GM12878 (cell line): Measurements from ENCODE around the gene GYS2. TPM values are rescaled to one million over a fixed set of nuclear protein-coding genes. Genes with fewer than 3 reads are reported as not detected.
A peak's percentile ranks its signal among the peaks of the same experiment; 100 is the strongest.

Experiments used
- ATAC-seq: fragments of 200-7000 bp; cut with Tn5 transposase; 3 replicates; pipeline ENCODE4 v1.9.1; 2020; ENCODE audit warnings: mild to moderate bottlenecking, moderate library complexity
- BruUV-seq: library from RNA; stranded (reverse); fragments of 400-500 nt; replicated peaks from 2 replicates; lab custom pipeline; 2021; lab: Mats Ljungman, UMichigan
- CTCF ChIA-PET: fragments of 300-600 bp; sonication (Branson Sonifier 250); formaldehyde crosslinking; extraction: SDS; loops from one replicate; lab custom pipeline; 2021; ENCODE audit warnings: inconsistent platforms; lab: Yijun Ruan, JAX
- POLR2A ChIA-PET: fragments of 350-600 bp; formaldehyde crosslinking; extraction: SDS; loops from one replicate; lab custom pipeline; 2021; ENCODE audit warnings: inconsistent platforms; lab: Charles Lee
- RAD21 ChIA-PET: fragments of 300-600 bp; sonication (Branson Sonifier 250); formaldehyde crosslinking; loops from one replicate; lab custom pipeline; 2023; ENCODE audit warnings: antibody characterized with exemption; ENCODE audit not compliant: unreplicated experiment; lab: Charles Lee
- SMC1A ChIA-PET: fragments of 300-600 bp; sonication (Branson Sonifier 250); formaldehyde crosslinking; loops from one replicate; lab custom pipeline; 2023; ENCODE audit not compliant: unreplicated experiment, uncharacterized antibody; lab: Charles Lee
- DNase-seq: peaks from one replicate; pipeline ENCODE4 v3.0.0-alpha.2; 2011; ENCODE audit warnings: low read depth, low spot score
- FAIRE-seq: peaks from 3 replicates; lab custom pipeline; 2011; peaks lifted over from hg19 to GRCh38; lab: Jason Lieb, UNC
- H2AFZ ChIP-seq: 2 replicates; pipeline ENCODE4 v1.6.0; 2011; ENCODE audit warnings: low read depth, low read length, control low read depth; ENCODE audit not compliant: control insufficient read depth
- H3K27ac ChIP-seq: 2 replicates; pipeline ENCODE4 v1.5.1; 2011; ENCODE audit warnings: control low read depth; ENCODE audit not compliant: control insufficient read depth, insufficient read depth
- H3K27me3 ChIP-seq, 2 experiments: replicated peaks in 1 of 2; 2 replicates each; pipeline versions ENCODE4 v1.6.0 to v1.6.1; 2011; ENCODE audit warnings: low read length in 1 of 2; ENCODE audit not compliant: control insufficient read depth in 2 of 2, insufficient read depth in 2 of 2
- H3K36me3 ChIP-seq, 2 experiments: 2 replicates each; pipeline ENCODE4 v1.5.1; 2011; ENCODE audit warnings: low read length in 1 of 2; ENCODE audit not compliant: control insufficient read depth in 2 of 2, insufficient read depth in 2 of 2
- H3K4me1 ChIP-seq: 2 replicates; pipeline ENCODE4 v1.6.1; 2011; ENCODE audit warnings: mild to moderate bottlenecking, low read length, moderate library complexity, mixed read lengths; ENCODE audit not compliant: control insufficient read depth, insufficient read depth
- H3K4me2 ChIP-seq: 2 replicates; pipeline ENCODE4 v1.6.0; 2011; ENCODE audit warnings: control low read depth; ENCODE audit not compliant: control insufficient read depth, insufficient read depth
- H3K4me3 ChIP-seq: fragments of 200-600 bp; sonication (generic); 2 replicates; pipeline ENCODE4 v1.5.1; 2016
- H3K79me2 ChIP-seq: 2 replicates; pipeline ENCODE4 v1.6.0; 2011; ENCODE audit warnings: low read length; ENCODE audit not compliant: control insufficient read depth, insufficient read depth
- H3K9ac ChIP-seq: 2 replicates; pipeline ENCODE4 v1.8.0; 2011; ENCODE audit warnings: low read length, control low read depth, mixed read lengths; ENCODE audit not compliant: control insufficient read depth, insufficient read depth
- H3K9me3 ChIP-seq: replicated peaks from 3 replicates; pipeline ENCODE4 v1.5.1; 2011; ENCODE audit warnings: mild to moderate bottlenecking, low read length; ENCODE audit not compliant: control insufficient read depth, insufficient read depth
- H4K20me1 ChIP-seq: 2 replicates; pipeline ENCODE4 v1.6.0; 2011; ENCODE audit not compliant: control insufficient read depth, insufficient read depth
- CREM ChIP-seq: IDR thresholded peaks from 2 replicates; pipeline ENCODE4 v1.6.1; 2014; ENCODE audit warnings: antibody characterized with exemption, low read depth
- E4F1 ChIP-seq: fragments of 450-650 bp; IDR thresholded peaks from 2 replicates; pipeline ENCODE4 v1.6.1; 2018; ENCODE audit warnings: borderline replicate concordance, mild to moderate bottlenecking; ENCODE audit not compliant: partially characterized antibody
- ELK1 ChIP-seq: IDR thresholded peaks from 2 replicates; pipeline ENCODE4 v1.6.1; 2012; ENCODE audit warnings: low read depth, low read length, improper control_type of control experiment
- HDGF ChIP-seq: fragments of 450-650 bp; IDR thresholded peaks from 2 replicates; pipeline ENCODE4 v1.6.1; 2016; ENCODE audit warnings: antibody characterized with exemption
- NBN ChIP-seq: fragments of 450-650 bp; IDR thresholded peaks from 2 replicates; pipeline ENCODE4 v1.6.1; 2016
- NFXL1 ChIP-seq: fragments of 450-650 bp; IDR thresholded peaks from 2 replicates; pipeline ENCODE4 v1.6.1; 2017; ENCODE audit warnings: antibody characterized with exemption, mild to moderate bottlenecking, borderline replicate concordance
- PAX5 ChIP-seq: IDR thresholded peaks from 2 replicates; pipeline ENCODE4 v1.6.1; 2011; ENCODE audit warnings: low read depth, low read length, borderline replicate concordance
- PKNOX1 ChIP-seq: fragments of 450-650 bp; IDR thresholded peaks from 2 replicates; pipeline ENCODE4 v1.6.1; 2016; ENCODE audit warnings: mild to moderate bottlenecking
- SUZ12 ChIP-seq: fragments of 200-600 bp; sonication (generic); IDR thresholded peaks from one replicate; pipeline ENCODE4 v1.6.1; 2018; ENCODE audit warnings: antibody characterized with exemption, mild to moderate bottlenecking; ENCODE audit not compliant: unreplicated experiment
- ZBTB11 ChIP-seq: fragments of 450-650 bp; formaldehyde crosslinking; IDR thresholded peaks from 2 replicates; pipeline ENCODE4 v1.5.0; 2022; ENCODE audit warnings: mild to moderate bottlenecking, missing genetic modification characterization
- ZNF384 ChIP-seq: IDR thresholded peaks from 2 replicates; pipeline ENCODE4 v1.6.1; 2012; ENCODE audit warnings: low read depth, mild to moderate bottlenecking, low read length, improper control_type of control experiment, borderline replicate concordance
- WGBS: methylation state at CpG from one replicate; pipeline ENCODE4 v1.1.6; 2016; ENCODE audit warnings: low lambda C conversion rate; ENCODE audit not compliant: insufficient replicate concordance, insufficient coverage; ENCODE audit errors: missing lambda C conversion rate; 5-methylcytosine and 5-hydroxymethylcytosine counted together
- in situ Hi-C: fragments of 300-500 bp; cut with MboI; formaldehyde crosslinking; loops from 9 replicates; pipeline ENCODE4 v1.14.3; 2018; ENCODE audit warnings: mixed read lengths
- intact Hi-C: fragments of 100-400 bp; cut with micrococcal nuclease; formaldehyde crosslinking; loops from one replicate; pipeline ENCODE4 v1.14.2; 2022; ENCODE audit not compliant: unreplicated experiment
- polyA plus RNA-seq, 11 experiments: library from polyadenylated mRNA; depleted of rRNA in 4 of 11; unstranded in 6 of 11; stranded (reverse) in 5 of 11; fragments of >200 nt; fragmentation: Nextera tagmentation in 4 of 11; fragmentation: Illumina TruSeq in 1 of 11; extraction: Ambion mirVana in 4 of 11; extraction: Trizol in 1 of 11; gene quantifications; 1 replicate in 1 of 11; 2 replicates in 10 of 11; pipeline versions ENCODE4 v1.2.1 to v1.2.3, GENCODE V29; 2011 to 2016; ENCODE audit warnings: inconsistent platforms in 2 of 11, missing spikeins in 2 of 11, low read depth in 1 of 11
- total RNA-seq, 4 experiments: library from RNA; depleted of rRNA in 3 of 4; stranded (reverse); fragments of >200 nt in 3 of 4; fragmentation: Illumina TruSeq in 1 of 4; extraction: Trizol in 1 of 4; gene quantifications; 2 replicates each; pipeline versions ENCODE4 v1.2.1 to v1.2.3, GENCODE V29; 2013 to 2021

GYS2 gene
- total and polyA plus RNA-seq, 10 of the 15 experiments (the other 5 are each of a cell fraction or from before 2014, with no cell fraction given), result not detected

- Histone ChIP-seq H3K4me2 (no peak overlapping the region), H3K27ac (no peak overlapping the region), H2AFZ (no peak overlapping the region), H3K79me2 (peaks cover 2% of the 10 kb centered on the region), H3K4me3 (no peak overlapping the region), H4K20me1 (no peaks in the 10 kb centered on the region), H3K9ac (no peak overlapping the region), H3K9me3 (no peaks in the 10 kb centered on the region), H3K27me3 (no peaks in the 10 kb centered on the region), H3K4me1 (no peaks in the 10 kb centered on the region), H3K36me3 (peaks cover 2 to 28% of the 10 kb centered on the region in 2 experiments)
- FAIRE-seq (no peak), ATAC-seq (peak; percentile 82), DNase-seq (no peak)
- WGBS, result 96% methylated on average over 1 of the region's 1 CpG
- SMC1A ChIA-PET, result interaction anchor here (0.9 to 3.0 kb wide), 5 partner anchors 10 to 204 kb away, joined by 3 to 19 read pairs (median 4); partner anchors contain the start of gene LDHB
- no TSS peak for BruUV-seq
- RAD21 ChIA-PET, result interaction anchor here (0.6 to 1.5 kb wide), 4 partner anchors 11 to 82 kb away, joined by 3 to 5 read pairs (median 3); no protein-coding TSS in a partner anchor
- POLR2A ChIA-PET, result no interaction called here
- intact Hi-C loops, result loop anchor here (2.0 kb wide), 1 partner anchor 14 kb away; the partner anchor contains the start of gene LDHB
- CTCF ChIA-PET, result interaction anchor here (1.0 kb wide), 1 partner anchor 38 kb away, joined by 7 read pairs; no protein-coding TSS in a partner anchor
- in situ Hi-C loops, result no loop called here
- TF ChIP-seq ZBTB11 (no peak), ZNF384 (no peak), PKNOX1 (no peak), PAX5 (no peak), NBN (no peak), NFXL1 (no peak), E4F1 (no peak), CREM (no peak), SUZ12 (no peak), ELK1 (no peak), HDGF (no peak)
Measured at GRCh38 chr12:21642707-21643389, 38.2 kb upstream of the GYS2 start.
